ENCODE results near the gene VASN.
"Not testable (repeated sequence)": the region's sequence is repeated elsewhere in the genome, so short reads cannot be mapped to it uniquely, and the experiment has no call there.

VASN gene

GRCh38 chr16:4339455-4339854 lies 32.2 kb upstream of the VASN start:
- no peak for DNase-seq (ENCODE audit: low read depth)
- TF ChIP-seq, protein P1, sequence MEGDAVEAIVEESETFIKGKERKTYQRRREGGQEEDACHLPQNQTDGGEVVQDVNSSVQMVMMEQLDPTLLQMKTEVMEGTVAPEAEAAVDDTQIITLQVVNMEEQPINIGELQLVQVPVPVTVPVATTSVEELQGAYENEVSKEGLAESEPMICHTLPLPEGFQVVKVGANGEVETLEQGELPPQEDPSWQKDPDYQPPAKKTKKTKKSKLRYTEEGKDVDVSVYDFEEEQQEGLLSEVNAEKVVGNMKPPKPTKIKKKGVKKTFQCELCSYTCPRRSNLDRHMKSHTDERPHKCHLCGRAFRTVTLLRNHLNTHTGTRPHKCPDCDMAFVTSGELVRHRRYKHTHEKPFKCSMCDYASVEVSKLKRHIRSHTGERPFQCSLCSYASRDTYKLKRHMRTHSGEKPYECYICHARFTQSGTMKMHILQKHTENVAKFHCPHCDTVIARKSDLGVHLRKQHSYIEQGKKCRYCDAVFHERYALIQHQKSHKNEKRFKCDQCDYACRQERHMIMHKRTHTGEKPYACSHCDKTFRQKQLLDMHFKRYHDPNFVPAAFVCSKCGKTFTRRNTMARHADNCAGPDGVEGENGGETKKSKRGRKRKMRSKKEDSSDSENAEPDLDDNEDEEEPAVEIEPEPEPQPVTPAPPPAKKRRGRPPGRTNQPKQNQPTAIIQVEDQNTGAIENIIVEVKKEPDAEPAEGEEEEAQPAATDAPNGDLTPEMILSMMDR (conservative IDR thresholded peaks at IDR 0.05; ENCODE audit: low read length), result no peak
- no peak overlapping the region for H3K4me3 ChIP-seq (ENCODE audit: low read length)

DNA sequence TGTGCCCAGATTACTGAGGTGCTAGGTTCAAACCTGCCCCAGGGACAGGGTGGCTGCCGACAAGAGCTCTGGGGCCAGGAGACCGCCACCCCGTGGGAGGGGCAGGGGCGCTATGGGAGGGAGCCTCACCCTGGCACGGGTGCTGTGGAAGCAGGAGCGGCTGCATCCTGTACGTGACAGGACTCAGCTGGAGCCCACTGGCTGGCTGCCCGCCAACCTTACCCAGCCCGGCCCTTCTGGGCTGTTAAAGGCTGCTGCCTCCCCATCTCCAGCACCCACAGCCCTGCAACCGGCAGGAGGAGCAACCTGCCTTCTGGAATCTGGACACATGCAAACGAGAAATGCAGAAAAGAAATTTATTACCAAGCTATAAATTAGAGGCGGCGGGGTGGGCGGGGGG lies 31.7 kb upstream of the VASN start:
- DNase-seq (ENCODE audit: low read depth), result peak; percentile 40
- H3K4me3 ChIP-seq (ENCODE audit: low read length), result no peak overlapping the region
- TF ChIP-seq, protein P1 (conservative IDR thresholded peaks at IDR 0.05; ENCODE audit: low read length), result no peak

GRCh38 chr16:4340443-4340842 lies 31.2 kb upstream of the VASN start:
- no peak for DNase-seq (ENCODE audit: low read depth)
- TF ChIP-seq, protein P1 (conservative IDR thresholded peaks at IDR 0.05; ENCODE audit: low read length), result no peak

GRCh38 chr16:4341250-4341649 lies 30.4 kb upstream of the VASN start:
- TF ChIP-seq, protein P1 (conservative IDR thresholded peaks at IDR 0.05; ENCODE audit: low read length), result no peak
- H3K4me3 ChIP-seq (ENCODE audit: low read length), result no peak overlapping the region
- no peak for DNase-seq (ENCODE audit: low read depth)

More at GRCh38 chr16:4340443-4340842, 31.2 kb upstream of the VASN start:
- H3K4me3 ChIP-seq (ENCODE audit: low read length), result no peak overlapping the region

DNA sequence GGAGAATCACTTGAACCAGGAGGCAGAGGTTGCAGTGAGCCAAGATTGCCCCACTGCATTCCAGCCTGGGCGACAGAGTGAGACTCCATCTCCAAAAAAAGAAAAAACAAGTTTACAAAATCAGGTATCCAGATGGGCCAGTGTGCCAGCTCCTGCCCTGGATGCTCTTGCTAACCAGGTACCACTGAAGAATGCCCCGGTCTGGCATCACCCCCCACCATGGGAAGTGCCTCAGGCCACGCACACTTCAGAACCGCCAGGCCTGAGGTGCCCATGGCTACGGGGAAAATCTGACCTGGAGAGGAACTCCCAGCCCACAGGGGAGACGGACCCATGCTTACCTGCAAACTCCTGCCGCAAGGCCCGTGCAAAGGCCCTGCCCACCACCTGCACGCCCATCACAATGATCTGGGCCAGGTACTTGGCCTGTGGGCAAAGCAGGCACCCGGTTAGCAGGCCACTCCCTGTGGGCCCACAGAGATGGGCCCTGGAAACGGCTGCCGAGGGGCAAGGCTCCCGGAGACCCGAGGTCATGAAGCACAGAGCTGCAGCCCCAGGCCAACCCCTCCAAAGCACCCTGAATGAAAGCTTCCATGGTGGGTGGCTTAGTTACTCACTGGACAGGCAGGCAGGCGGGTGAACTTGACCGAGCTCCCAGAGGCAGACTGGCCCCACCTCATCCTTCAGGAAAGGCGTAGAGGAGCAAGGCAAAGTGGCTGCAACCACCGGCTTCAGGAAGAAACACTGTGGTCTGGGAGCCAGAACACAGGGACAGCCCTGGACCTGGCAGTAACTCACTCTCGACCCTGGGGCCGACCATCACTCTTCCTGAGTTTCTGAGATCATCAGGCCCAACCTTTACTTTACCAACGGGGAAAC lies 28.5 kb upstream of the VASN start:
- H3K4me3 ChIP-seq (ENCODE audit: low read length), result no peak overlapping the region
- DNase-seq (ENCODE audit: low read depth), result no peak
- TF ChIP-seq, protein P1 (conservative IDR thresholded peaks at IDR 0.05; ENCODE audit: low read length), result no peak

- H3K4me3 ChIP-seq (ENCODE audit: low read length); DNase-seq (ENCODE audit: low read depth): not testable (repeated sequence)
Measured at GRCh38 chr16:4344300-4344982, 27.2 kb upstream of the VASN start.

DNA sequence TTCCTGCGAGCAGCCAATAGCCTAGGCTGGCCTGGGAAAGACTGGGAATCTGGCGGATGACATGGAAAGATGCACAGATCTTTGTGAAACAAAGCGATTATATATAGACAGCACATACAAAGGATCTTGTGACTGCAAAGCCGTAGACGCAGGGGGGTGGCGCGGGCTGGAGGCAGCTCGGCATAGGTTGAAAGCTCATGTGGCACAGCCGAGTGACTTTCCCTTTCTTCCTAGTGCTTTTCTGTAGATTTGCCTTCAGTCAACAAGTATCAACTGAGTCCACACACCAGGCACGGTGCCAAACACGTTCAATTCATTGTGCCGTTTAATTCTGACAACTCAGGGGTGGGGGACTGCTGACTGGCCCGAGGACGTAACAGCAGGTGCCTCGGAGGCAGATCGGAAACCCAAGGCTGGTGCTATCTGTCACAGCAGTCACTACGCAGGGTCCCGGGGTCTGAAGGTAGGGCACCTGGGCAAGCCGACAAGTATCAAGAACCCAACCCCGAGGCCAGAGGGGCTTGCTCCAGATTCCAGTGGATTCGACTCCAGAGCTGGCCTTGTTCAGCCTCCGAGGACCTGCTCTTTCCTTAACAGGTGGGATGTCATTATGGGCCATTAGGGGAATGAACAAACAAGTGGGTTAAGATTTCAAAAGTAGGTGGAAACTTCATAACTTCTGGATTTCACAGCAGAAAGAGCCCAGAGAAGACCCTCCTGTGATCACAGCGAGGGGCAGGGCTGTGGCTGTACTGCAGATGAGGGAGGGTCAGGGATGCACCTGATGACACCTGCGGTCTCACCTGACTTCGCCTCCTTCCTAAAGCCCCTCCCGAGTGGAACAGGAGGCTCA lies 26.4 kb upstream of the VASN start:
- DNase-seq (ENCODE audit: low read depth), result no peak
- H3K4me3 ChIP-seq (ENCODE audit: low read length), result no peak overlapping the region

More for the DNA sequence above, 26.4 kb upstream of the VASN start:
- TF ChIP-seq, protein P1 (conservative IDR thresholded peaks at IDR 0.05; ENCODE audit: low read length), result no peak
